ENCODE data around the gene IFITM2.

DNA sequence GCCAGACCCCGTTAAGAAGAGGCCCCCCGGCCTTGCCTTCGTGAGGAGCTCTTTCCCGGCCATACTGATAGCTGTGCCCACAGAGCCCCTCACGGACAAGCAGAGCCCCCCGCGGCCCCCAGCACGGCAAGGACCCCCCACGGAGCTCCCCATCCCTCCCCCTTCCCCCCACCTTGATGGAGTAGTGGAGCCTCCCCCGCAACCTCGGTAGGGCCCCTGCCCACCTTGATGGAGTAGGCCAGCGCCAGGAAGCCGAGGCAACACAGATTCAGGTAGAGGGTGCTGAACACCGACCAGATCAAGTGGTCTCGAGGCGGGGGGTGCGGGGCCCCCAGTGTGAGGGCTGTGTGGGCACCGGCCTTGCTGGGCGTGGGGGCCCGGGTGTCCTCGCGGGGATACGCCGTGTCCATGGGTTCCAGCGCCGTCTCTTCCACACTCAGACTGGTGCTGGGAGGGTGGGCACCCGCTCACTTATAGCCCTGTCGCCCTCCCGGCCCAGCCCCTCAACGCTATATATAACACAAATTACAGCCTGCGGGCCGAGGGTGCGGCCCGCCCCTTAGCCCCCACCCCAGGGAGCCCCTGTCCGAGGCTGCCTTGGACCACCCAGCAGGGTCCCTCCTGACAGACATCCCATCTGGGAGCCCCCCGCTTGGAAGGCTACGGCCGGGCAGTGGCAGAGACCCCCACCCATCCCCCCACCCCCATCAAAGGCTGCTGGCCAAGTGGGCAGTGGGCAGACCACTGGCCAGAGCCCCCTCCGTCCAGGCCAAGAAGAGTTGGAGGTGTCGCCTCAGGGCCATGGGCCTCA is 8.3 kb upstream of the IFITM2 start, which contains the start of gene IFITM5:
- TF ChIP-seq, protein P1, sequence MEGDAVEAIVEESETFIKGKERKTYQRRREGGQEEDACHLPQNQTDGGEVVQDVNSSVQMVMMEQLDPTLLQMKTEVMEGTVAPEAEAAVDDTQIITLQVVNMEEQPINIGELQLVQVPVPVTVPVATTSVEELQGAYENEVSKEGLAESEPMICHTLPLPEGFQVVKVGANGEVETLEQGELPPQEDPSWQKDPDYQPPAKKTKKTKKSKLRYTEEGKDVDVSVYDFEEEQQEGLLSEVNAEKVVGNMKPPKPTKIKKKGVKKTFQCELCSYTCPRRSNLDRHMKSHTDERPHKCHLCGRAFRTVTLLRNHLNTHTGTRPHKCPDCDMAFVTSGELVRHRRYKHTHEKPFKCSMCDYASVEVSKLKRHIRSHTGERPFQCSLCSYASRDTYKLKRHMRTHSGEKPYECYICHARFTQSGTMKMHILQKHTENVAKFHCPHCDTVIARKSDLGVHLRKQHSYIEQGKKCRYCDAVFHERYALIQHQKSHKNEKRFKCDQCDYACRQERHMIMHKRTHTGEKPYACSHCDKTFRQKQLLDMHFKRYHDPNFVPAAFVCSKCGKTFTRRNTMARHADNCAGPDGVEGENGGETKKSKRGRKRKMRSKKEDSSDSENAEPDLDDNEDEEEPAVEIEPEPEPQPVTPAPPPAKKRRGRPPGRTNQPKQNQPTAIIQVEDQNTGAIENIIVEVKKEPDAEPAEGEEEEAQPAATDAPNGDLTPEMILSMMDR (IDR thresholded peaks at IDR 0.05), result no peak
- TF ChIP-seq POLR2A (IDR thresholded peaks at IDR 0.05), result no peak

All from body of pancreas (tissue), 4 donors.